GM19463 (cell line): ENCODE results near the gene VPS26A.
A peak's percentile ranks its signal among the peaks of the same experiment; 100 is the strongest.
"Not testable (repeated sequence)": the region's sequence is repeated elsewhere in the genome, so short reads cannot be mapped to it uniquely, and the experiment has no call there.

Source experiments
- ATAC-seq: cut with Tn5 transposase; IDR thresholded peaks from one replicate; pipeline ENCODE4 v1.9.1; 2021; ENCODE audit warnings: mild to moderate bottlenecking, moderate library complexity; ENCODE audit not compliant: unreplicated experiment

Gene VPS26A

GRCh38 chr10:69172241-69172982, 48.4 kb downstream of the VPS26A start:
- no peak for ATAC-seq

GRCh38 chr10:69175326-69175725, 51.3 kb downstream of the VPS26A start:
- ATAC-seq, result not testable (repeated sequence)

- no peak for ATAC-seq
Measured at GRCh38 chr10:69176823-69177222, 52.8 kb downstream of the VPS26A start.

- no peak for ATAC-seq
Measured at GRCh38 chr10:69179089-69179742, 55.2 kb downstream of the VPS26A start.

GRCh38 chr10:69179743-69180524, 56.0 kb downstream of the VPS26A start, which contains the start of gene SUPV3L1:
Gene SUPV3L1 (plus strand): TSS chr10:69180234. CDS start chr10:69180292, 58 bp downstream.
- ATAC-seq, result peak; percentile 83

GRCh38 chr10:69180525-69181204, 56.7 kb downstream of the VPS26A start:
- no peak for ATAC-seq

- no peak for ATAC-seq
Measured at GRCh38 chr10:69181433-69181832, 57.5 kb downstream of the VPS26A start.

GRCh38 chr10:69182005-69182404, 58.0 kb downstream of the VPS26A start:
- no peak for ATAC-seq

GRCh38 chr10:69186524-69186923, 62.5 kb downstream of the VPS26A start:
- no peak for ATAC-seq

GRCh38 chr10:69201045-69201444, 77.1 kb downstream of the VPS26A start:
- ATAC-seq, result no peak

GRCh38 chr10:69202332-69202731, 78.4 kb downstream of the VPS26A start:
- ATAC-seq, result no peak

- no peak for ATAC-seq
Measured at GRCh38 chr10:69208761-69209160, 84.8 kb downstream of the VPS26A start.

- ATAC-seq, result no peak
Measured at GRCh38 chr10:69209787-69210484, 86.0 kb downstream of the VPS26A start.

- no peak for ATAC-seq
Measured at GRCh38 chr10:69211104-69211503, 87.1 kb downstream of the VPS26A start.

GRCh38 chr10:69211524-69211923, 87.5 kb downstream of the VPS26A start:
- ATAC-seq, result no peak

GRCh38 chr10:69213591-69214311, 89.8 kb downstream of the VPS26A start:
- no peak for ATAC-seq

GRCh38 chr10:69214666-69215131, 90.7 kb downstream of the VPS26A start:
- ATAC-seq, result no peak

GRCh38 chr10:69215405-69216171, 91.6 kb downstream of the VPS26A start:
- no peak for ATAC-seq

- ATAC-seq, result no peak
Measured at GRCh38 chr10:69216577-69217118, 92.7 kb downstream of the VPS26A start.
